Measurements from ENCODE around the gene RFC2. TPM values are rescaled to one million over a fixed set of nuclear protein-coding genes. Genes with fewer than 3 reads are reported as not detected.

Gene RFC2
- total RNA-seq, 3 donors from 2014 or later (not counting 1 experiment from before 2014, with no cell fraction given), result 16.9 to 26.5 (median 20.5) TPM

DNA sequence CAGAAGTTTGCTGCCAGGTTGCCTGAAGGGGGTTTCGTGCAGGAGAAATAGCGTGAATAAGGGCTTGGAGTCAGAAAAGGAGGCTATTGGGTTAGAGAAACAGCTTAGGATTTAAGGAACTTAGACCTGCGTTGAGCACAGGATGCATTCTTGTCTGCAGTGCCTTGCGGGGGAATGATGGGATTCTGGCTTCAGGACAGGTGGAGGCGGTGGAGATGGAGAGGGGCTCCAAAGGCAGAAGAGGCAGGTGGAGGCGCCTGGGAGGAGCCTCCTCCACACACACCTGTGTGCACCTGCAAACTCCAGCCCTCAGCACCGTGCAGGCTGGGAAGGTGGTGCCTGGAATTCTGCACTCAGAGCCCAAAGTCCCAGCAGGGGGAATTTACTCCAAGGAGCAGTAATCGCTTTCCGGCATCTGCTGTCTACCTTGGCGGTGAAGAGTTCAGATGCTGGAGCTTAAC, 36.8 kb upstream of the RFC2 start:
- no peaks in the 10 kb centered on the region for H3K36me3 ChIP-seq (ENCODE audit: control insufficient read depth, insufficient read depth, low read length)
- no peaks in the 10 kb centered on the region for H3K27me3 ChIP-seq (ENCODE audit: control insufficient read depth, insufficient read depth, low read length)
- Mint-ChIP-seq H3K9me3 (no peaks in the 10 kb centered on the region), H3K4me1 (peaks cover 34 to 53% of the 10 kb centered on the region in 2 donors), H3K27ac (peak overlapping the region in 1 of 2 donors; percentile 42), H3K4me3 (peak overlapping the region; percentile 18), H3K27me3 (ENCODE audit: low read depth in 2 of 2) (peaks cover 0 to 3% of the 10 kb centered on the region in 2 donors), H3K36me3 (no peaks in the 10 kb centered on the region)
- peaks cover 47% of the 10 kb centered on the region for H3K4me1 ChIP-seq (ENCODE audit: control insufficient read depth, insufficient read depth, low read length)
- TF ChIP-seq, protein P1, sequence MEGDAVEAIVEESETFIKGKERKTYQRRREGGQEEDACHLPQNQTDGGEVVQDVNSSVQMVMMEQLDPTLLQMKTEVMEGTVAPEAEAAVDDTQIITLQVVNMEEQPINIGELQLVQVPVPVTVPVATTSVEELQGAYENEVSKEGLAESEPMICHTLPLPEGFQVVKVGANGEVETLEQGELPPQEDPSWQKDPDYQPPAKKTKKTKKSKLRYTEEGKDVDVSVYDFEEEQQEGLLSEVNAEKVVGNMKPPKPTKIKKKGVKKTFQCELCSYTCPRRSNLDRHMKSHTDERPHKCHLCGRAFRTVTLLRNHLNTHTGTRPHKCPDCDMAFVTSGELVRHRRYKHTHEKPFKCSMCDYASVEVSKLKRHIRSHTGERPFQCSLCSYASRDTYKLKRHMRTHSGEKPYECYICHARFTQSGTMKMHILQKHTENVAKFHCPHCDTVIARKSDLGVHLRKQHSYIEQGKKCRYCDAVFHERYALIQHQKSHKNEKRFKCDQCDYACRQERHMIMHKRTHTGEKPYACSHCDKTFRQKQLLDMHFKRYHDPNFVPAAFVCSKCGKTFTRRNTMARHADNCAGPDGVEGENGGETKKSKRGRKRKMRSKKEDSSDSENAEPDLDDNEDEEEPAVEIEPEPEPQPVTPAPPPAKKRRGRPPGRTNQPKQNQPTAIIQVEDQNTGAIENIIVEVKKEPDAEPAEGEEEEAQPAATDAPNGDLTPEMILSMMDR (IDR thresholded peaks at IDR 0.05), result no peak
- intact Hi-C loops (cut with micrococcal nuclease), result loop anchor here (5.0 to 10.0 kb wide), 2 partner anchors 34 to 226 kb away; no protein-coding TSS in a partner anchor
- 79% methylated on average over 10 of the region's 10 CpGs for WGBS (ENCODE audit: insufficient coverage)
- DNase-seq (no peak), ATAC-seq (no peak)
- no peak overlapping the region for H3K27ac ChIP-seq (ENCODE audit: low read length)
- no peak overlapping the region for H3K4me3 ChIP-seq (ENCODE audit: low read length)
- H3K9me3 ChIP-seq (ENCODE audit: control insufficient read depth, insufficient read depth, low read length), result no peaks in the 10 kb centered on the region

DNA sequence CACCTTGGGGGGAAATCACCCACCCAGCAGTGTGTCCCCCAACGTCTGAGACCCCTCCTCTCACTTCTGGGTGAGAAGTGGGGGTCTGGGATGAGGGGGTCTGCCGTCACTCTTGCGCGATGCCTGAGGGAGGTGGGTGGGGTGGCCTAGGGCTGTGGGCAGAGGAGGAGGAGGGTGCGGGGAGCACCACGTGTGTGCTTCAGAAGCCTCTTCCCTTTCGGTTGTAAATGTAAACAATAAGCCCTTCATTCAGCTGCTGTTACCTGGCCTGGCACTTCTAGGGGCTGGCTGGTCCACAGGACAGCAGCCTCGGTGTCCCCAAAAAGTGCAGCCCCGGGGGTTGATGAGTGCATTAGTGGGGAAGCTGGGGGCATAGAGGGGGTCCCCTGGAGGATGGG, 36.4 kb upstream of the RFC2 start:
- intact Hi-C loops (cut with micrococcal nuclease), result loop anchor here (5.0 to 10.0 kb wide), 2 partner anchors 33 to 226 kb away; no protein-coding TSS in a partner anchor

DNA sequence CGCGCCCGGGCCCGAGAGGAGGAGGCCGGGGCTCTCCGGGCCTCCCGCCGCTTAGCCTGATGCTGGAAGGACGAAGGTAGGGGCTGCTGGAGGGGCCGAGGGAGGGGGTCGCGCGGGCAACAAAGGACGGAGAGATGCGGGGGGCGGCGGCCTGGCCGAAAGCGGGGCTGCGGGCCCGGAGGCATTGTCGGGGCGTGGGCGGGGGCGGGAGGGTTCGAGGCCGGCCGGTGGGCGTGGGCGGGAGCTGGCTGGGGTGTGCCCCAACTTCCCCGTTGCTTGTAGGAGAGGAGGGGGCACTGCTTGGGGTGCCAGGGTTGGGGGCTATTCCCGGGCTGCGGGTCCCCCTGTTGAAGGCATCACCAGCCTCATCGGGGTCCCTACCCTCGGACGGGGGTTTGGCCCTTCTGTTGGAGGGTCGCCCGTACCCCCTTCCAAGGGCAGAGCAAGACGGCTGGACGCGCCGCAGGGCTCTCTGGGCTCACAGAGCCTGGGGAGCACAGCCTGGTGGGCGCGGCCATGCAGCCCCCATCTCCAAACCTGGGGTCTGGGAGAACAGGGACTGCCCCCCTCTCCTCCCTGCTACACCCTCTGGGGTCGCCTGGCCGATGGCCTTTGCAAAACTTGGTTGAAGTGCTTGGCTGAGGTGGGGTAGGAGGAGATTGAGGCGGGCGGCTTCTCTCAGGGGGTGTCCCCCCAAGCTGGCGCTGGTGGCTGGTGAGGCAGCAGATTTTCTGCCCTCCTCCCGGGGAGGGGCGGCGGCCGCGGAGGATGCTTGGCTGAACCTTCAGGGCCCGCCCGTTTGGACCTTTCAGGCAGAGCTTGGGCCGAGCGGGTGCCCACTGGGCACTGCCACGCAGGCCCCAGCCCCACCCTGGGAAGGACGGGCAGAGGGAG, 35.7 kb upstream of the RFC2 start:
- Mint-ChIP-seq H3K27ac (peak overlapping the region in 1 of 2 donors; percentile 42), H3K36me3 (no peaks in the 10 kb centered on the region), H3K4me1 (peaks cover 34 to 50% of the 10 kb centered on the region in 2 donors), H3K4me3 (peak overlapping the region; percentile 75), H3K9me3 (no peaks in the 10 kb centered on the region), H3K27me3 (ENCODE audit: low read depth in 2 of 2) (peaks cover 0 to 3% of the 10 kb centered on the region in 2 donors)
- TF ChIP-seq, protein P1 (IDR thresholded peaks at IDR 0.05), result no peak
- peak; percentile 52 to 62 (median 60) for ATAC-seq
- intact Hi-C loops (cut with micrococcal nuclease), result loop anchor here (1.0 to 10.0 kb wide), 3 partner anchors 20 to 225 kb away; no protein-coding TSS in a partner anchor
- peak; percentile 47 to 59 for DNase-seq
- H3K36me3 ChIP-seq (ENCODE audit: control insufficient read depth, insufficient read depth, low read length), result no peaks in the 10 kb centered on the region
- no peaks in the 10 kb centered on the region for H3K9me3 ChIP-seq (ENCODE audit: control insufficient read depth, insufficient read depth, low read length)
- WGBS (ENCODE audit: insufficient coverage), result under 1% methylated on average over 60 of the region's 60 CpGs
- peak overlapping the region; percentile 32 for H3K4me3 ChIP-seq (ENCODE audit: low read length)
- no peaks in the 10 kb centered on the region for H3K27me3 ChIP-seq (ENCODE audit: control insufficient read depth, insufficient read depth, low read length)
- no peak overlapping the region for H3K27ac ChIP-seq (ENCODE audit: low read length)
- peaks cover 48% of the 10 kb centered on the region for H3K4me1 ChIP-seq (ENCODE audit: control insufficient read depth, insufficient read depth, low read length)

More for the DNA sequence above, 36.4 kb upstream of the RFC2 start:
- peak overlapping the region; percentile 18 for H3K4me3 Mint-ChIP-seq
- TF ChIP-seq, protein P1 (IDR thresholded peaks at IDR 0.05), result no peak
- peaks cover 34 to 53% of the 10 kb centered on the region in 2 donors for H3K4me1 Mint-ChIP-seq
- Histone ChIP-seq H3K36me3 (ENCODE audit: control insufficient read depth, insufficient read depth, low read length) (no peaks in the 10 kb centered on the region), H3K27me3 (ENCODE audit: control insufficient read depth, insufficient read depth, low read length) (no peaks in the 10 kb centered on the region), H3K9me3 (ENCODE audit: control insufficient read depth, insufficient read depth, low read length) (no peaks in the 10 kb centered on the region), H3K4me3 (ENCODE audit: low read length) (no peak overlapping the region), H3K27ac (ENCODE audit: low read length) (no peak overlapping the region), H3K4me1 (ENCODE audit: control insufficient read depth, insufficient read depth, low read length) (peaks cover 47% of the 10 kb centered on the region)
- peak overlapping the region in 1 of 2 donors; percentile 42 for H3K27ac Mint-ChIP-seq
- H3K9me3 Mint-ChIP-seq, result no peaks in the 10 kb centered on the region
- DNase-seq (peak in 1 of 2 donors; percentile 25), ATAC-seq (no peak)
- H3K36me3 Mint-ChIP-seq, result no peaks in the 10 kb centered on the region
- WGBS (ENCODE audit: insufficient coverage), result 12% methylated on average over 9 of the region's 9 CpGs
- peaks cover 0 to 3% of the 10 kb centered on the region in 2 donors for H3K27me3 Mint-ChIP-seq (ENCODE audit: low read depth in 2 of 2)

All from natural killer cell (primary cell).